ENCODE data around the gene CAB39. TPM values are rescaled to one million over a fixed set of nuclear protein-coding genes. Genes with fewer than 3 reads are reported as not detected.

The CAB39 gene
- total RNA-seq, result 39.3 and 84.1 TPM in 2 replicates

GRCh38 chr2:230712443-230713330 lies at the start of gene CAB39:
CAB39 (plus strand) TSS chr2:230712842; CDS start chr2:230760002, 47,160 bp downstream.

GRCh38 chr2:230864605-230865306 lies 152.1 kb downstream of the CAB39 start, which contains the start of gene ITM2C:
ITM2C (plus strand) TSS chr2:230864942; CDS start chr2:230865026, 84 bp downstream.

Other genes with a start within 250 kb of the CAB39 start
- gene ITM2C, start 152.1 kb downstream of the CAB39 start, total RNA-seq, result 3.1 and 119 TPM in 2 replicates
- gene GPR55, start 212.4 kb downstream of the CAB39 start, total RNA-seq, result not detected in 2 replicates